ENCODE data around the gene CC2D1B.

The CC2D1B gene

DNA sequence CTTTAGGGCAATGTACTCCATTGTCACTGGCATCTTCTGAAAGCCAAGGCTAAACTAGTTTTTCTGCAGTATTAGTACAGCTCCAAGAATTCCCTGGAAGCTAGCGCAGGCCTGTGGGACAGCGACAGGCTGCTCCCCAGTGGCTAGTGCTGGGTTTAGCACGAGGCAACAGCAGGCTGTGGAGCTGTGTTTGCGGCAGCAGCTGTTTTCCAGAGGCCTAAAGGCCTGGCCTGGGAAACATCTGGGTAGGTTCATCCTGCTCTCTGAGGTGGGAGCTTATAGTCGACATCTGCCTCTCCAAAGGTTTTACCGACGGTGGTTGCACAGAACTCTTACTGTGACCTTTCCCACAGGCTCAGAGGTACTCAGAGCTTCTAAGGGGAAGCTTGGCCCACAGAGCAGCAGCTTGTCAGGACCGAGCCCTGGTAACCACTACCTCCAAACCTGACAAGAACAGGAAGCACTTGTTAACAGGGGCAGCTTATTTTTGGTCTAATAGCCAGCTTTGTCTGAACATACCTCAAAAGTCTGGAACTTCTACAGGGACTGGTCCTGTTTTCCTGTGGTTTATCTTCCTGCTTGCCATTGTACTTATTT lies 17.2 kb downstream of the CC2D1B start:
- TF ChIP-seq POLR2A (IDR thresholded peaks at IDR 0.05; ENCODE audit: low read depth, low read length), result no peak
- FAIRE-seq (no peak), DNase-seq (ENCODE audit: insufficient read length, low spot score) (peak; percentile 26)

- no peak for TF ChIP-seq POLR2A (IDR thresholded peaks at IDR 0.05; ENCODE audit: low read depth, low read length)
- FAIRE-seq (no peak), DNase-seq (ENCODE audit: insufficient read length, low spot score) (no peak)
Measured at GRCh38 chr1:52346653-52347052, 19.4 kb downstream of the CC2D1B start.

DNA sequence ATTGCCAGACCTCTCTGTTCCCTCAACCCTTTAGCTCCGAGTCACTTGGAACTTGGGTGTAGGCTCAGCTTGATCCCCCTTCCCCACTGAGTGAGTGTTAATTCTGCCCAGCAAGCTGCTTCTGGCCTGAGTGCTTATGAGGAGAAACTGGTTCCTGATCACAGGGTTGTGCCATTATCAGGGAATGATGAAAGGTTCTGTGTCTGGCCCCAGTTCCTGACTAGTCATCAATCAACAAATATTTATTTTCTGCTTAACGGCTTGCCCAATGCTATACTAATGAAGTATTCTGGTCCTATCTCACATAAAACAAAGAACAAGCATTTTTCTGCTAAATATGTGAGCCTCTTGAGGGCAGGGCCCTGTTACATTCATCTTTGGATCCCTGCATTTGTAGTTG lies 20.8 kb downstream of the CC2D1B start:
- TF ChIP-seq POLR2A (IDR thresholded peaks at IDR 0.05; ENCODE audit: low read depth, low read length), result no peak
- DNase-seq (ENCODE audit: insufficient read length, low spot score), result no peak
- FAIRE-seq, result no peak

DNA sequence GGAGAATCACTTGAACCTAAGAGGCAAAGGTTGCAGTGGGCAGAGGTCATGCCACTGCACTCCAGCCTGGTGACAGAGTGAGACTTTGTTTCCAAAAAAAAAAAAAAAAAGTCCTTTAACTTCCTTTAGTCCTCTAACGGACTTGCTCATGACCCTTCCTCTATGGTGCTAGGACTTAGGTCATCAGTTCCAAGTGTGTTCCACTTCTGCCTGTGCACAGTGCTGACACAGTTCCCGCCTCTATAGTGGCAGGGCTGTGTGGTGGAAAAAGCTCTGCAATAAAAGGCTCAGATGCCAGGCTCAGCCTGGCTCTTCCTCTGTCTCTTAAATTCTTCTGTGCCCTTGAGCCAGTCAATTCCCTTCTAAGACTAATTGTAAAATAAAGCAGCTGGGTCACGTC lies 22.0 kb downstream of the CC2D1B start:
- FAIRE-seq (no peak), DNase-seq (ENCODE audit: insufficient read length, low spot score) (no peak)
- TF ChIP-seq POLR2A (IDR thresholded peaks at IDR 0.05; ENCODE audit: low read depth, low read length), result no peak

GRCh38 chr1:52341655-52342260 lies 24.2 kb downstream of the CC2D1B start:
- TF ChIP-seq POLR2A (IDR thresholded peaks at IDR 0.05; ENCODE audit: low read depth, low read length), result no peak
- FAIRE-seq, result no peak

GRCh38 chr1:52337439-52337838 lies 28.6 kb downstream of the CC2D1B start:
- FAIRE-seq (no peak), DNase-seq (ENCODE audit: insufficient read length, low spot score) (no peak)
- no peak for TF ChIP-seq POLR2A (IDR thresholded peaks at IDR 0.05; ENCODE audit: low read depth, low read length)

More at GRCh38 chr1:52341655-52342260, 24.2 kb downstream of the CC2D1B start:
- DNase-seq (ENCODE audit: insufficient read length, low spot score), result no peak

DNA sequence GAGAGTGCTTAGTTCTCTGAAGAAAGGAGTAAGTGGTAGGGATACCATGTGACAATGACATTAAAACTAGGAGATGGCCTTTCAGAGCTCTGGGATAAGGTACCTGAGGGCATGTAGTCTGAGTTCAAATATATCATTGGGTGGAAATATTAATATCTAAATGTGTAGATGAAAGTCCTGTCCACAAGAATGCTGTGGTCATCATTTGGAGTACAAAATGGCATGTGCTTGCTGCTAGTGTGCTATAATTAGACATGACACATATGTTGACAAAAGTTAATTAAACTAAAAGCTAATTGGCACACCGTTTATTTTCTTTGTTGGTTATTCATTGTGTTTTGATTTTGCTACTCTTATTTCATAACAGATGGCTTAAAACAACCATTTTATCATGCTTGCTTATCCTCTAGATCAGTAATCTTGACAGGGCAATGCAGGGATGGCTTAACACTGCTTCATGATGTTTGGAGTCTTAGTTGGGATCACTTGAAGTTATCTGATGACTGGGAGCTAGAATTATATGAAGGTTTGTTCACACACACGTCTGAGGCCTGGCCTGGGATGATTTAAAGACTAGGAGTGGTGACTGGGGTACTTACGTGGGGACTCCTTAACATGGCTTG lies 31.0 kb downstream of the CC2D1B start:
- no peak for TF ChIP-seq POLR2A (IDR thresholded peaks at IDR 0.05; ENCODE audit: low read depth, low read length)
- no peak for FAIRE-seq

GRCh38 chr1:52332411-52332810 lies 33.6 kb downstream of the CC2D1B start:
- DNase-seq (ENCODE audit: insufficient read length, low spot score), result no peak
- FAIRE-seq, result no peak
- TF ChIP-seq POLR2A (IDR thresholded peaks at IDR 0.05; ENCODE audit: low read depth, low read length), result no peak

More for the DNA sequence above, 31.0 kb downstream of the CC2D1B start:
- DNase-seq (ENCODE audit: insufficient read length, low spot score), result no peak

- DNase-seq (ENCODE audit: insufficient read length, low spot score) (no peak), FAIRE-seq (no peak)
- TF ChIP-seq POLR2A (IDR thresholded peaks at IDR 0.05; ENCODE audit: low read depth, low read length), result no peak
Measured at GRCh38 chr1:52328615-52329014, 37.4 kb downstream of the CC2D1B start.

DNA sequence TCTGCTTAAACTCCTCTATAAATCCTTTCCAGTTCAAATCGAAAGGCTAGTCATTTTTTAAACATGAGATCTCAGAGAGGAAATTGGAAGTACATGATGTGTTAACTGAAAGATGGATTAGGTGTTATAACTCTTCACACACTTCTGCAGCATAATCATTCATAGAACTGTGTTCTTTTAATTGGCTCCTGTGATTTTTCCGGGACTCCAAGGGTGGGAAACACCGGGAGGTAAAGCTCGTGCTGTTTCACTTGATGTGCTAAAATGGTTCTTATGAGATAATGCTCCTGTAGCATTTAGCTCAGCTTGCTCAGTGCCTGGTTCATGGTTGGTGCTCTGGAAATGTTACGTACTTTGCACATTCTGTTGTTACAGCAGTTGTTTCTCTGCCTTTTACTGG lies 40.2 kb downstream of the CC2D1B start:
- FAIRE-seq, result no peak
- no peak for TF ChIP-seq POLR2A (IDR thresholded peaks at IDR 0.05; ENCODE audit: low read depth, low read length)
- no peak for DNase-seq (ENCODE audit: insufficient read length, low spot score)

GRCh38 chr1:52323731-52324130 lies 42.3 kb downstream of the CC2D1B start:
- TF ChIP-seq POLR2A (IDR thresholded peaks at IDR 0.05; ENCODE audit: low read depth, low read length), result no peak
- no peak for DNase-seq (ENCODE audit: insufficient read length, low spot score)
- FAIRE-seq, result no peak

GRCh38 chr1:52321061-52321460 lies 44.9 kb downstream of the CC2D1B start:
- DNase-seq (ENCODE audit: insufficient read length, low spot score) (no peak), FAIRE-seq (no peak)
- TF ChIP-seq POLR2A (IDR thresholded peaks at IDR 0.05; ENCODE audit: low read depth, low read length), result no peak

DNA sequence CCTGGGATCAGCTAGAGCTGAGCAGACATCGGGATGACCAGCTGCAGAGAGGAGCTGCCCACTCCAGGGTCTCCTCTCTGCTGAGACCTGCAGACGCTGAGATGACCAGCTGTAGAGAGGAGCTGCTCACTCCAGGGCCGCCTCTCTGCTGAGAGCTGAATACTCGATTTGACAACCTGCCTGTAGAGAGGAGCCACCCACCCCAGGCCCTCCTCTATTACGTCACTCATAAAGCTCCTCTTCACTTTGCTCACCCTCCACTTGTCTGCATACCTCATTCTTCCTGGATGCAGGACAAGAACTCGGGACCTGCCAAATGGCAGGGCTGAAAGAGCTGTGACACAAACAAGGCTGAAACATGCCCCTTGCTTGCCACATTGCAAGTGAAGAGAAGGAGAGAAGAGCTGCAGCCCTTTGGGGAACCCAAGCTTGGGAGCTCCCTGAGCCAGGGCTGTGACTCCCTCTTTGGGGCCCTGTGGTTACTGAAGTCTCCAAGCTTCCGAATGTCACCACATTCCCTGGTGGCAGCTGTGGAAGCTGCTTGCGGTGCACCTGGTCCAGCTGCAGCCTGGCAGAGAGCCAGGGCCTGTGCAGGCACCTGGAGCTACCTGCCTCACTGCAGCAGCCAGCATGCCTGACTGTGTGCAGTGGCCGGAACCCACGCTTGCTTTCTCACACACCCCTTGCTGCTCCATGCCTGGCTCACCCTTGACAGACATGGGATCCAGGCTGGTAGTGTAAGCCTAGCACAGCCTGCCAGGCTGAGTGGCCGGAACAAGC lies 59.6 kb downstream of the CC2D1B start:
- no peak for TF ChIP-seq POLR2A (IDR thresholded peaks at IDR 0.05; ENCODE audit: low read depth, low read length)
- FAIRE-seq, result no peak
- DNase-seq (ENCODE audit: insufficient read length, low spot score), result no peak
